ENCODE results near the gene SMIM10L2A.
"Not testable (repeated sequence)": the region's sequence is repeated elsewhere in the genome, so short reads cannot be mapped to it uniquely, and the experiment has no call there.

Gene SMIM10L2A

DNA sequence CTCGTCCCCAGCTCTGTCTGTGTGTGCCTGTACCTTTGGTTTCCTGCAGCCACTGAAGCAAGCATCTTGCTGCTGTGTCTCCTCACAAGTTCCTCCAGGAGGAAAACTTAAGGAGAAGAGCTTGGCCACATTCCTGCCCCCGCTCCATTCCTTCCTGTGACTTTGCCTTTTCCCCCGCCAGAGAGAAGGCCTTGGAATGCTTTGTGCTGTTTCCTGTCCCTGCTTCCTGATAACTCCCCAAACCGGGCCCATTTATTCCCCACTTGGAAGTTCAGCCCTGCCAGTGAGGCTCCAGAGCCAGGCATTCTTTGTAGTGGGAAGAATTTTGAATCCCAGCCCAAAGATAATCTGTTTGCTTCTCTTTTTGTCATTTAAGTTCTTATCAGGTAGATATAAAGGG, 33.1 kb downstream of the SMIM10L2A start:
- Histone ChIP-seq H3K27ac (ENCODE audit: low read length, poor library complexity, severe bottlenecking) (no peak overlapping the region), H3K79me1 (replicated peaks; ENCODE audit: low read length, poor library complexity, severe bottlenecking) (no peaks in the 10 kb centered on the region), H3K4me3 (ENCODE audit: insufficient read depth in 1 of 2, low read depth in 1 of 2, low read length in 2 of 2) (no peak overlapping the region), H3K23ac (ENCODE audit: low read length in 2 of 2) (no peak overlapping the region), H2BK12ac (ENCODE audit: low read length in 2 of 2) (no peak overlapping the region), H3K4me1 (ENCODE audit: control insufficient read depth, insufficient read depth, low read depth, low read length) (no peaks in the 10 kb centered on the region), H3K27me3 (ENCODE audit: control insufficient read depth in 1 of 2, insufficient read depth in 1 of 2, low read length in 2 of 2) (peaks cover 0 to 10% of the 10 kb centered on the region in 2 experiments), H2BK15ac (ENCODE audit: low read depth, poor library complexity, severe bottlenecking) (no peak overlapping the region), H3K18ac (ENCODE audit: low read depth in 1 of 2, low read length in 2 of 2) (no peak overlapping the region), H3K9me3 (ENCODE audit: control insufficient read depth, low read length) (peaks cover 17% of the 10 kb centered on the region), H4K91ac (ENCODE audit: low read length) (no peak overlapping the region), H2BK5ac (ENCODE audit: low read depth, low read length, poor library complexity, severe bottlenecking) (no peak overlapping the region), H2BK120ac (ENCODE audit: low read depth, low read length) (no peak overlapping the region), H3K9ac (ENCODE audit: low read length) (no peak overlapping the region), H2AK5ac (ENCODE audit: low read length, severe bottlenecking) (no peak overlapping the region), H3K36me3 (ENCODE audit: control insufficient read depth in 1 of 2, insufficient read depth in 2 of 2, low read depth in 1 of 2, low read length in 2 of 2) (no peaks in the 10 kb centered on the region), H3K14ac (ENCODE audit: low read length in 2 of 2) (no peak overlapping the region), H3K4me2 (ENCODE audit: low read length, poor library complexity, severe bottlenecking) (no peak overlapping the region), H4K8ac (ENCODE audit: low read length) (no peak overlapping the region), H3K4ac (ENCODE audit: low read depth in 1 of 2, low read length in 2 of 2) (no peak overlapping the region), H2AFZ (ENCODE audit: low read depth, low read length) (no peak overlapping the region)
- 4% methylated on average over 1 of the region's 4 CpGs for WGBS
- no peak for DNase-seq

GRCh38 chrX:135461756-135462155, 40.0 kb downstream of the SMIM10L2A start:
- H2AK5ac ChIP-seq (ENCODE audit: low read length, severe bottlenecking); H4K91ac ChIP-seq (ENCODE audit: low read length); H3K4me2 ChIP-seq (ENCODE audit: low read length, poor library complexity, severe bottlenecking); H4K8ac ChIP-seq (ENCODE audit: low read length); DNase-seq; H3K9ac ChIP-seq (ENCODE audit: low read length); H3K4ac ChIP-seq (ENCODE audit: low read depth in 1 of 2, low read length in 2 of 2); H3K27ac ChIP-seq (ENCODE audit: low read length, poor library complexity, severe bottlenecking); H2BK5ac ChIP-seq (ENCODE audit: low read depth, low read length, poor library complexity, severe bottlenecking); H3K36me3 ChIP-seq (ENCODE audit: control insufficient read depth in 1 of 2, insufficient read depth in 2 of 2, low read depth in 1 of 2, low read length in 2 of 2); H2BK120ac ChIP-seq (ENCODE audit: low read depth, low read length); H3K4me3 ChIP-seq (ENCODE audit: insufficient read depth in 1 of 2, low read depth in 1 of 2, low read length in 2 of 2); H3K18ac ChIP-seq (ENCODE audit: low read depth in 1 of 2, low read length in 2 of 2); H2AFZ ChIP-seq (ENCODE audit: low read depth, low read length); H3K4me1 ChIP-seq (ENCODE audit: control insufficient read depth, insufficient read depth, low read depth, low read length); H3K14ac ChIP-seq (ENCODE audit: low read length in 2 of 2); H3K23ac ChIP-seq (ENCODE audit: low read length in 2 of 2); H3K79me1 ChIP-seq (replicated peaks; ENCODE audit: low read length, poor library complexity, severe bottlenecking); H2BK12ac ChIP-seq (ENCODE audit: low read length in 2 of 2); H2BK15ac ChIP-seq (ENCODE audit: low read depth, poor library complexity, severe bottlenecking): not testable (repeated sequence)
- peaks cover 17% of the 10 kb centered on the region for H3K9me3 ChIP-seq (ENCODE audit: control insufficient read depth, low read length)
- H3K27me3 ChIP-seq (ENCODE audit: control insufficient read depth in 1 of 2, insufficient read depth in 1 of 2, low read length in 2 of 2), result peaks cover 0 to 22% of the 10 kb centered on the region in 2 experiments
- WGBS, result no CpG with 5 or more reads among the region's 2 CpGs

- Histone ChIP-seq H3K27ac (ENCODE audit: low read length, poor library complexity, severe bottlenecking) (no peak overlapping the region), H3K9me3 (ENCODE audit: control insufficient read depth, low read length) (no peaks in the 10 kb centered on the region), H3K27me3 (ENCODE audit: control insufficient read depth in 1 of 2, insufficient read depth in 1 of 2, low read length in 2 of 2) (peaks cover 0 to 25% of the 10 kb centered on the region in 2 experiments), H4K91ac (ENCODE audit: low read length) (no peak overlapping the region), H3K4me1 (ENCODE audit: control insufficient read depth, insufficient read depth, low read depth, low read length) (no peaks in the 10 kb centered on the region), H2BK12ac (ENCODE audit: low read length in 2 of 2) (no peak overlapping the region), H3K18ac (ENCODE audit: low read depth in 1 of 2, low read length in 2 of 2) (no peak overlapping the region), H3K14ac (ENCODE audit: low read length in 2 of 2) (no peak overlapping the region), H3K4ac (ENCODE audit: low read depth in 1 of 2, low read length in 2 of 2) (no peak overlapping the region), H3K4me3 (ENCODE audit: insufficient read depth in 1 of 2, low read depth in 1 of 2, low read length in 2 of 2) (no peak overlapping the region), H2AFZ (ENCODE audit: low read depth, low read length) (no peak overlapping the region), H3K9ac (ENCODE audit: low read length) (no peak overlapping the region), H2BK5ac (ENCODE audit: low read depth, low read length, poor library complexity, severe bottlenecking) (no peak overlapping the region), H3K4me2 (ENCODE audit: low read length, poor library complexity, severe bottlenecking) (no peak overlapping the region), H3K79me1 (replicated peaks; ENCODE audit: low read length, poor library complexity, severe bottlenecking) (no peaks in the 10 kb centered on the region), H2BK120ac (ENCODE audit: low read depth, low read length) (no peak overlapping the region), H2AK5ac (ENCODE audit: low read length, severe bottlenecking) (no peak overlapping the region), H3K36me3 (ENCODE audit: control insufficient read depth in 1 of 2, insufficient read depth in 2 of 2, low read depth in 1 of 2, low read length in 2 of 2) (no peaks in the 10 kb centered on the region), H4K8ac (ENCODE audit: low read length) (no peak overlapping the region), H3K23ac (ENCODE audit: low read length in 2 of 2) (no peak overlapping the region), H2BK15ac (ENCODE audit: low read depth, poor library complexity, severe bottlenecking) (no peak overlapping the region)
- WGBS, result 57% methylated on average over 1 of the region's 2 CpGs
- DNase-seq, result peak; percentile 3
These were observed 42.2 kb downstream of the SMIM10L2A start for GRCh38 chrX:135463937-135464336.

DNA sequence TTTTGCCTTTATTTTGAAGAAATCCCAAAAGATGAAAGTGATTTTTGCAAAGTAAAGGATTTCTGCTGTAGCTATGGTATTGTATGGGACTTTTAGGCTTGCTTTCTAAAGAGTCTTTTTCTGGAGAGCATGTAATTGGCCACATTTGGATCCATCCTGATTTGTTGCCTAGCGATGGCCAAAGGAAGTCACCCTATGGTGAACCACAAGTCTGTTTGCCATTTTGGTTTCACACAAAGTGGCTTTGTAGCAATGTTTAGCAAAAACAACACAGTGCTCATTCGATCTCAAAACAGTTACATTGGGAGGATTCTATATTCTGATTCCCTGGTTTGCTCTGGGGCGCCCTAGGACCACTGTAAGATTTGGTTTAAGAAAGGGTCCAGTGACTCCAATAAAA, 54.6 kb downstream of the SMIM10L2A start:
- no peaks in the 10 kb centered on the region for H3K36me3 ChIP-seq (ENCODE audit: control insufficient read depth in 1 of 2, insufficient read depth in 2 of 2, low read depth in 1 of 2, low read length in 2 of 2)
- H2BK5ac ChIP-seq (ENCODE audit: low read depth, low read length, poor library complexity, severe bottlenecking), result no peak overlapping the region
- no peak overlapping the region for H3K4me2 ChIP-seq (ENCODE audit: low read length, poor library complexity, severe bottlenecking)
- H3K27ac ChIP-seq (ENCODE audit: low read length, poor library complexity, severe bottlenecking), result no peak overlapping the region
- H2AFZ ChIP-seq (ENCODE audit: low read depth, low read length), result no peak overlapping the region
- H2BK120ac ChIP-seq (ENCODE audit: low read depth, low read length), result no peak overlapping the region
- no peak overlapping the region for H2BK12ac ChIP-seq (ENCODE audit: low read length in 2 of 2)
- no peak overlapping the region for H2AK5ac ChIP-seq (ENCODE audit: low read length, severe bottlenecking)
- H3K27me3 ChIP-seq (ENCODE audit: control insufficient read depth in 1 of 2, insufficient read depth in 1 of 2, low read length in 2 of 2), result peaks cover 0 to 51% of the 10 kb centered on the region in 2 experiments
- H3K23ac ChIP-seq (ENCODE audit: low read length in 2 of 2), result no peak overlapping the region
- no peaks in the 10 kb centered on the region for H3K9me3 ChIP-seq (ENCODE audit: control insufficient read depth, low read length)
- no peak overlapping the region for H2BK15ac ChIP-seq (ENCODE audit: low read depth, poor library complexity, severe bottlenecking)
- H3K18ac ChIP-seq (ENCODE audit: low read depth in 1 of 2, low read length in 2 of 2), result no peak overlapping the region
- no peak overlapping the region for H3K4me3 ChIP-seq (ENCODE audit: insufficient read depth in 1 of 2, low read depth in 1 of 2, low read length in 2 of 2)
- no peak overlapping the region for H4K91ac ChIP-seq (ENCODE audit: low read length)
- DNase-seq, result no peak
- no peaks in the 10 kb centered on the region for H3K79me1 ChIP-seq (replicated peaks; ENCODE audit: low read length, poor library complexity, severe bottlenecking)
- no peak overlapping the region for H4K8ac ChIP-seq (ENCODE audit: low read length)
- no peak overlapping the region for H3K9ac ChIP-seq (ENCODE audit: low read length)
- H3K14ac ChIP-seq (ENCODE audit: low read length in 2 of 2), result no peak overlapping the region
- no peak overlapping the region for H3K4ac ChIP-seq (ENCODE audit: low read depth in 1 of 2, low read length in 2 of 2)
- whole genome bisulfite sequencing, result 75% methylated on average over 2 of the region's 3 CpGs
- no peaks in the 10 kb centered on the region for H3K4me1 ChIP-seq (ENCODE audit: control insufficient read depth, insufficient read depth, low read depth, low read length)

Measured in mesenchymal stem cell (in vitro differentiated cells and primary cell).